HG03342 (cell line): ENCODE results near the gene CELF1.

ENCODE experiments used
- ATAC-seq: cut with Tn5 transposase; IDR thresholded peaks from one replicate; pipeline ENCODE4 v1.9.1; 2021; ENCODE audit warnings: mild to moderate bottlenecking, moderate library complexity; ENCODE audit not compliant: unreplicated experiment

Gene CELF1

DNA sequence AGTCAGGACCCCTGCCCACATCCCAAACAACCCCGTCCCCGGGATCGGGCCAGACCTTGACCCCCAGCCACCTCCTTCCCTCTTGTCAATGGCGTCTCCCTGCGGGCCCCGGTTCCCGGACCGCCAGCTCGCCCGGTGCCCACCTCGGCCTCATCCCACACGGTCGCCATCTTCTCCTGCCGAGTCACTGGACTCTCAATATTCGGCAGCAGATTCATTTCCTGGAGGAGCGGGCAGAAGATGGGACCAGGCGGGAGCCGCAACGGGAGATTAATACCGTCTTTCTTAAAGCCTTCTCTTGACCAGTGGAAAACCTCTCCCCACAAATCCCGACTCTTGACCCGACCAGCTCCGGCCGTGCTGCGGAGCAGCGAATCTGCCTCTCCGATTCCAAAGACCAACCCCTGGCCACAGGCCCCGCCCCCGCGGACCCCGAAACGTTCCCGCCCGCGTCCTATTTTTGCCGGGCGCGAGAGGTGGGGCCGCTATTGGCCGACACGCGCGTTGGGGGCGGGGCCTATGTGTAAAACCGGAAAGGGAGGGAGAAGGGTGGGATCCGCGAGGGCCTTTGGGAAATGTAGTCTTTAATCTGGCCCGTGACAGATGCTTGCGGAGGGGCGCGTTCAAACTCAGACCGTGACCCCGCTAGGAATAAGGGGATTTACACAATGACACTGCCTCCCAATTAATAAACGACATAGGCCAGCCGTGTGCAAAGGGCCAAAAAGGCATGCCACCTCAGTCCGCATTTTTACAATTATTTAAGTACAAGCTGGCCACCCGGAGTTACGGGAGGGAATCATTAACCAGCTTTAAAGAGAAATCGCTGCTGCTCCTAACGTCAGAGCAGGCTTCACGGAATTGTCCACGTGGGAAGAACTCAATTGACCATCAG is 126.6 kb downstream of the CELF1 start, which contains the start of gene PSMC3:
TSS of gene PSMC3 (minus strand) at position 378 of the 895 bp plus-strand sequence. CDS start at position 218, 160 bp downstream.
- peak; percentile 93 for ATAC-seq

GRCh38 chr11:47425611-47426010 is 127.3 kb downstream of the CELF1 start:
- no peak for ATAC-seq

GRCh38 chr11:47418454-47419259 is 134.3 kb downstream of the CELF1 start:
- ATAC-seq, result no peak

- ATAC-seq, result no peak
These were observed 135.2 kb downstream of the CELF1 start for GRCh38 chr11:47417712-47418111.

DNA sequence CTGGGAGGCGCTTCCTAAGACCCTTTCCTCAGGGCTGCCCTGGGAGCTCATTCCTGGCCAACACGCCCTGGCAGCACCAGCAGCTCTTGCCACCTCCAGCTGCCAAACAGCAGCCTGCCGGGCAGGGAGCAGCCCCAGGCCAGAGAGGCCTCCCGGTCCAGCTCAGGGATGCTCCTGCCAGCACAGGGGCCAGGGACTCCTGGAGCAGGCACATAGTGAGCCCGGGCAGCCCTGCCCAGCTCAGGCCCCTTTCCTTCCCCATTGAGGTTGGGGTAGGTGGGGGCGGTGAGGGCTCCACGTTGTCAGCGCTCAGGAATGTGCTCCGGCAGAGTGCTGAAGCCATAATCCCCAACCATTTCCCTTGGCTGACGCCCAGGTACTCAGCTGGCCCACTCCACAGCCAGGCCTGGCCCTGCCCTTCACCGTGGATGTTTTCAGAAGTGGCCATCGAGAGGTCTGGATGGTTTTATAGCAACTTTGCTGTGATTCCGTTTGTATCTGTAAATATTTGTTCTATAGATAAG is 136.9 kb downstream of the CELF1 start:
- ATAC-seq, result no peak
